ENCODE results near the gene PPM1E. TPM values are rescaled to one million over a fixed set of nuclear protein-coding genes. Genes with fewer than 3 reads are reported as not detected.

The PPM1E gene
- total RNA-seq, 1 donor from 2014 or later = 0.05 TPM

DNA sequence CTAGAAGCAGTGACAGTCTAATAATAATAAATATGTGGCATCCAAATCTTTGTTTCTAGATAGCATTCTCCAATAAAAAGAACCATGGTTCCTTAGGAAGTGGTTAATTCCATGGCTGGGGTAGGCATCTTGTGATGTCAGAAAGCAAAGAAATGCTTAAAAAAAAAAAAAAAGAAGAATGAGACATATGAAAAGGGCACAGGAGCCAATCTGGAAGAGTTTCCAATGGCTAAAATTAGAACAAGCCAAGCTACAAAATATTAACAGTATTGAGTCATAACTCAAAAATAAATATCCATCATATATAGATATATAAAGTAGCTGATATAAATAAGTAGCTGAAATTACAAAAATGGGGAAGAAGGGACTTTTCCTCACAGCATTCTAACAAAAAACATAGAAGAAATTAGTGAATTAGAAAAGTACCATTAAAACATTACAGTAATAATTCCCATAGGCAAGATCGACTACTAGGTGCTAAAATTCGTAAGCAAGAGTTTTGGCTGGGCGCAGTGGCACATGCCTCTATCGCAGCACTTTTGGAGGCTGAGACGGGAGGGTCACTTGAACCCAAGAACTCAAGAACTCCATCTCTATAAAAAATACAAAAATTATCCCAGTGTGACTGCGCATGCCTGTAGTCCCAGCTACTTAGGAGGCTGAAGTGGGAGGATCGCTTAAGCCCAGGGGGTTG is 239.7 kb downstream of the PPM1E start:
- intact Hi-C loops (cut with micrococcal nuclease) = no loop called here

DNA sequence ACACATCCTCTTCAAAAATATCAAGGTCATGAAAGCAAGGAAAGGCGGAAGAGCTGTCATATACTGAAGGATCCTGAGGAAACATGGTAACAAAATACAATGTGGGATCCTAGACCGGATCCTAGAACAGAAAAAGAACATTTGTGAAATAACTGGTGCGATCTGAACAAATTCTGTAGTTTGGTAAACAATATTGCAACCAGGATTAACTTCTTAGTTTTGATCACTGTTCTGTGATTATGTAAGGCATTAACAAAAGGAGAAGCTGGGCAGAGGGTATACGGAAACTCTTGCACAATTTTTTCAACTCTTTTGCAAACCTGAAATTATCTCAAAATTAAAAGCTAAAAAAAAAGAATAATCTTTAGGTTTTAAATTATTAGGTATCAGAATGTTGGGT is 241.3 kb downstream of the PPM1E start:
- intact Hi-C loops (cut with micrococcal nuclease) = no loop called here

DNA sequence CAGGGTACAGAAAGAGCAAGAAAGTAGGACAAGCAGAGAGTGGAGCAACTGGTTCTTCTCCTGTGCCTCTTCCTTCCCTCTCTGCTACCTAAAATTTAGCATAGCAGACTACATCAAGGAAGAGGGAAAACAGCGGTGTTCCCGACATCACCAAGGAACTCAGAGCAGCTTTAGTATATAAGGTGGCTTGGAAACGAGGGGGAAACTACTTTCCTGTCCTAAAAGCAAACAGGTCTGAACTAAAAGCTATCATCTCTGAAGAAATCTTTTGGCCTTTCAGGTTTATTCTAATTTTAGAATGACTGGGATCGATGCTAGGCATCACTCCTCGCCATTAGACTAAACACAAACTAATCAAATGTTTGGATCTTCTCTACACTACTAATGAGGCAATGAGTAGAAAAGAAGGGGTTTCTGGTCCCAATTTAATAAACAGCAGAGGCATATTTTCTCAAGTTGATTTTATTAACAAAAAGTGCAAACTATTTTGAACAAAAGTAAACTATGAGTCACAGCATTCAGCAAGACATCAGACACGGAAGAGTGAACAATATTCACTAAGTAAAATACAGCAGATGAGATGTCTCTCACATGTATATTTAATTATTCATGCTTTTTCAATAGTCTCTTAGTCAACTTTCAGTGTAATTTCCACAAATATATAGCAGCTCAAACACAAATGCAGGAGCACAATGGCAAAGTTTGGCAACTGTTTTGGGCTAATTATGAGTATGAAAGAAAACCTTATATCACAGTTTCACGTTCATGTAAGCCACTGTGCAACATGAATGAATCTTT is 242.3 kb downstream of the PPM1E start:
- intact Hi-C loops (cut with micrococcal nuclease) = no loop called here

DNA sequence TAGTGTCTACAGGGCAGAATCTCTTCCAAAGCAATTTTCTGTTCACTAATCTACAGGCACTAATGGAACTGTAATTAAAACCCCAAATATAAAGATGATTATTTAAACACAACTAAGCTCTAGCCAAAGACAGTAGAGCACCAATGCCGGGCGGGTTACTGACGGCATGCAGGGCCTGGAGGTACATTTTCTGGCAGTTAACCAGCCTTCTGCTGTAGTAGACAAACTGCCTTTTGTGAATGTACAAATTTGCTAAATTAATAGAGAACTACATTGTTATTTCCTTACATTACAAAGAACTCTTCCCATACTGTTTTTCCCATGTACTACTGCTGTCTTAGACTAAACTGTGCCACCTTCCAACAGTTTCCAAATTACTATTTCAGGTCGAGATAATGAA is 243.2 kb downstream of the PPM1E start:
- intact Hi-C loops (cut with micrococcal nuclease) = no loop called here

DNA sequence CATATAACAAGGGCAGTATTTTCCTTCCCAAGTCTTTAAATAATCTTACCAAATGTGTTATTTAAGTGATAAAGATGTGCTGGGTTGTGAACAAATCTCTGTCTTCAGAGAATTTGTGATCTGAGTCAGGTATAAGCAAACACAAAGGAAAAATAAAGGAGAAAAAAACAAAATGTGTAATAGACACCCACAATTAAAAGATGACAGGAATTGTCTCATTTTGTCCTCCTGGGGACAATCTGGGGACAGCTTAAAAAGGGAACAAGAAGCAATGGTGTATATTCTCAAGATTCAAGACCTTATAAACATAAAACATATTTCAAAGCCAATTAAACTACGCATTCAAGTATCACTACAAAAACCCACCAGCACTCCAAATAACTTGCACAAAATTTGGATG is 243.8 kb downstream of the PPM1E start:
- intact Hi-C loops (cut with micrococcal nuclease) = no loop called here

DNA sequence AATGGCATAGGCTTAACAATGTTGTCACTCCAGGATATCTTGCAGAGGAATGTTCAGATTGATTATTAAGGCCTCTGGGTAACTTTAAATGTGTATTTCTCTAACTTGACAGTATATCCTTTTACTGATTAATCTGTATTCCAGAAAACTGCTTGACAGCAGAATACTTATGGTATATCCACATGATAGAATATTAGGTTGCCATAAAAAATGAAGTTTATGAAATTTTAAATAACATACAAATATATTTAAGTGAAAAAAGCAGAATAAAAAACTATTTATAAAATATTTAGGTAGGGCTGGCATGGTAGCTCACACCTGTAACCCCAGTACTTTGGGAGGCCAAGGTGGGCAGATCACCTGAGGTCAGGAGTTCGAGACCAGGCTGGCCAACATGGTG is 244.4 kb downstream of the PPM1E start:
- intact Hi-C loops (cut with micrococcal nuclease) = loop anchor here (5.0 kb wide), 2 partner anchors 107 to 468 kb away; partner anchors contain the start of gene TRIM37

DNA sequence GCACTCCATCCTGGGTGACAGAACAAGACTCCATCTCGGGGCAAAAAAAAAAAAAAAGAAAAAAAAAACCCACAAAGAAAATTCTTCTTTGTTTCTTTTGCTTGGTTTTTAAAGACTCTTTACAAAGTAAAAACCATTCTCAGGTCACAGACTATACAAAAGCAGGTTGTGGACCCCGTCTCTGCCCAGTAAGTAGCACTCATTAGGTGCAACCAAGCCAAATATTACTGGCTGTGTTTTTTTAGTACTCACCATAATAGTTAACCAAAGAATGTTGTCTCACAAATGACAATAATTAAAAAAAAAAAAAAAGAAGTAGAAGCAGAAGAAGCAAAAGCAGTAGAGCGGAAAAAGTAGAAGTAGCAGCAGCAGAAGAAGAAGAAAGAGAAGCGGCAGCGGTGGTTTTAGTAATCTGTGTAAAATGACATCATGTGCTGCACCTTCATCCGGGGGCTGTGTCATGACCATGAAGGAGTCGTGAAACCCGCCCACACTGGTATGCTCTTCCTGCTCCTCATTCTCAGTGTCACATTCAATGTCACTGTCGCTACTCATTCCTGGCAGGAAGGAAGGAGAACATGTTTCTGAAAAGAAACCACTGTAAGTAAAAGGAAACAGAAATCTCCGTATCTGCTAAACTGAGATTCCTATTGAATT is 245.6 kb downstream of the PPM1E start:
- intact Hi-C loops (cut with micrococcal nuclease) = loop anchor here (1.0 to 5.0 kb wide), 3 partner anchors 106 to 483 kb away; partner anchors contain the start of gene TRIM37

DNA sequence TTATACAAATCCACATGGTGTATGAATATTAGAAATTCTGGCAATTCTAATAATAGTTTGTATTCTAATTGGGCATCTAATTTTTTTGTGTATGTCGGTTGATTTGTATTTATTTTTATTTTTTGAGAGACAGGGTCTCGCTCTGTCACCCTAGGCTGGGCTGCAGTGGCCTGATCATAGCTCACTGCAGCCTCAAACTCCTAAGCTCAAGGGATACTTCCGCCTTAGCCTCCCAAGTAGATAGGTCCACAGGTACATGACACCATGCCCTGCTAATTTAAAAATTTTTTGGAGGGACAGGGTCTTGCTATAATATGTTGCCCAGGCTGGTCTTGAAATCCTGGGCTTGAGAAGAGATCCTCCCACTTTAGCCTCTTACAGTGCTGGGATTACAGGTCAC is 246.5 kb downstream of the PPM1E start:
- intact Hi-C loops (cut with micrococcal nuclease) = loop anchor here (5.0 kb wide), 2 partner anchors 105 to 470 kb away; partner anchors contain the start of gene TRIM37

DNA sequence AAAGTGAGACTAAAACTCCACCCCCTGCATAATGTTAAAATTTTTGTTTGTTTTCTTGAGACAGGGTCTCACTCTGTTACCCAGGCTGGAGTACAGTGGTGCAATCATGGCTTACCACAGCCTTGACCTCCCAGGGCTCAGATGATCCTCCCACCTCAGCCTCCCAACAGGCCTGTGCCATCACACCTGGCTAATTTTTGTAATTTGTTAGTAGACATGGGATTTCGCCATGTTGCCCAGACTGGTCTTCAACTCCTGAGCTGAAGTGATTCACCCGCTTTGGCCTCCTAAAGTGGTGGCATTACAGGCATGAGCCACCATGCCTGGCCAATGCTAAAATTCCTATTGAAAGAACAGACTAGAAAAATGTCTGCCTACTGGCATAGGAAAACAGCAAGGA is 247.2 kb downstream of the PPM1E start:
- intact Hi-C loops (cut with micrococcal nuclease) = loop anchor here (5.0 kb wide), 2 partner anchors 104 to 471 kb away; partner anchors contain the start of gene TRIM37

DNA sequence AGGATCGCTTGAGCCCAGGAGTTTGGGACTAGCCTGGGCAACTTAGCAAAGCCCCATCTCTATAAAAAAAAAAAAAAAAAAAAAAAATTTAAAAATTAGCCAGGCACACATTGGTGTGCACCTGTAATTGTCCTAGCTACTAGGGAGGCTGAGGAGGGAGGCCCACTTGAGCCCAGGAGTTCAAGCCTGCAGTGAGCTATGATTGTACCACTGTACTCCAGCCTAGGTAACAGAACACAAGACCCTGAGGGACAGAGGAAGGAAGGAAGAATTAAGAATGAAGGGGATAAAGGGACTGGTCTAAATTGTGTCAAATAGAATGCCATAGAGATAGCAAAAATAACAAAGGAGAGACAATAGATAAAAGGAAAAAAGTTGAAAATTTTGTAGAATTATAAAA is 248.2 kb downstream of the PPM1E start:
- intact Hi-C loops (cut with micrococcal nuclease) = loop anchor here (2.0 to 5.0 kb wide), 3 partner anchors 103 to 472 kb away; partner anchors contain the start of gene TRIM37

DNA sequence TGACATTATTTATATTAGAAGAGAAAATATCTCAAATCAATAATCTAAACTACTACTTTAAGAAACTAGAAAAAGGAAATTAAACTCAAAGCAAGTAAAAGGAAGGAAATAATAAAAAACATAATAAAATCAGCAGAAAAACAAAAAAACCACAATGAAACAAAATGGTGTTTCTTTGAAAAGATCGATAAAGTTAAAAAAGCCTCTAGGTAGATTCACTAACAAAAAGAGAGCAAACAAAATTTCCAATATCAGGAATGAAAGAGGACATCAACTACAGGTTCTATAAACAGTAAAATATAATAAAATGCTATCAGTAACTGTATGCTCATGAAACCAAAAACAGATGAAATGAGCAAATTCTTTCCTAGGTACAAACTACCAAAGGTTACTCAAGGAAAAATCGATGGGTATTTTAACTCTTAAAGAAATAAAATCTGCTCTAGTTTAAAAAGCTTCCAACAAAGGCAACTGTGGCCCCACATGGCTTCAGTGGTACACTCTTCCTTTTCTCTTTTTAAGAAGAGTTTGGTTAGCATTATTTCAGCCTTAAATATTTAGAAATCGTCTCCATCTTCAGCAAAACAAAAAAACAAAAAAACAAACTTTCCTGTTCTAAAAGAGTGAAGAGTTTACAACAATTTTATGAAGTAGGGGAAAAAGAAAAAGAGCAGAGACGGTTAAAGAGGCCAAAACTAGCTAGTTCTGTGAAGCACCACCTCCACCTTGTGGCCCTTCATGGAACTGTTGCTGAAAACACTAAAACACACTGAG is 248.9 kb downstream of the PPM1E start:
- intact Hi-C loops (cut with micrococcal nuclease) = loop anchor here (1.0 to 5.0 kb wide), 6 partner anchors 103 to 486 kb away; partner anchors contain the start of gene TRIM37

DNA sequence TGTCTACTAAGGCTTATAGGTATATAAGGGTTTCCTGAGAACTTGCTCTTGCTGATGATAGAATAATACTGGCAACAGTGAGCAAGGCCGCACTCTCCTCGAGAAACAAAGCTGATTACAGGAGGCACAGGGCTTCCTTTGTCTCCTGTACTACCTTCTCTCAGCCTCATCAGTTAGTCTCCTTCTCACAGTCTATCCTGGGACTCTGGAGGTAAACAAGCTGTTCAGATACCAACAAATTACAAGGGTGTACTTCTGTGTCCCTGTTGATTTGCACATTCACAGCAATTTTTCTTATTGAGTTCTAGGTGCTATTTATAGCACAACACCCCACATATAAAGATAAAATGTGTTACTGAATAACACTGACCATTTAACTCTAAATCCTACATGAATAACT is 252.3 kb downstream of the PPM1E start:
- intact Hi-C loops (cut with micrococcal nuclease) = no loop called here

DNA sequence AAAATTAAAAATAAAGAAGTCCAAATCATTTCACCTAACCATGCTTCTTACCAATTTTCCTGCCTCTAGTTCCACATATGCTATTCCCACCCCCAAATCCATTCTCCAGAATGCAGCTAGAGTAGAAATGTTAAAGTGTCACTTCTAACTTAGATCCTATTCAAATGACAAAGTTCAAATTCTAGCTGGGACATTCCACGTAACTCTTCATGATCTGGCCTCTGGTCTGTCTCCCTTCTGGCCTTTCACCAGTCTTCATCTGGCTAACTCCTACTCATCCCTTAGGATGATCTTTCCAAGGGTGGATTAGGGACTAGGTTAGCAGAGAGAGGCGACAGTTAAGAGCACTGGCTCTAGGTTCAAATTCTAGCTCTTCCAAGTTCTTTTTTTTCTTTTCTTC is 253.1 kb downstream of the PPM1E start:
- intact Hi-C loops (cut with micrococcal nuclease) = no loop called here

DNA sequence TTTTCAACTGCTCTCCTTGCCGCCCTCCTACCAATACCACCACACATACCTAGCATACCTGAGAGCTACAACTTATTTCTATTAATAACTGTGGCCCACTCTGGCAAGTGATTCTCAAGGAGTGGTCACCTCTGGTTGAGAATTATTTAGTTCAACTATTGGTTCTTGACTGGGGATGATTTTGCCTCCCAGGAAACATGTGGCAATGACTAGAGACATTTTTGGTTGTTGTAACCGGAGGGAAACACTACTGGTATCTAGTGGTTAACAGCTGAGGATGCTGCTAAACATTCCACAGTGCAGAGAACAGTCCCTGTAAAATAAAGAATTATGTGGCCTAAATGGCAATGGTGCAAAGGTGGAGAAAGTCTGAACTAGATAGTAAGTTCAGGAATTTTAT is 254.4 kb downstream of the PPM1E start:
- intact Hi-C loops (cut with micrococcal nuclease) = no loop called here

DNA sequence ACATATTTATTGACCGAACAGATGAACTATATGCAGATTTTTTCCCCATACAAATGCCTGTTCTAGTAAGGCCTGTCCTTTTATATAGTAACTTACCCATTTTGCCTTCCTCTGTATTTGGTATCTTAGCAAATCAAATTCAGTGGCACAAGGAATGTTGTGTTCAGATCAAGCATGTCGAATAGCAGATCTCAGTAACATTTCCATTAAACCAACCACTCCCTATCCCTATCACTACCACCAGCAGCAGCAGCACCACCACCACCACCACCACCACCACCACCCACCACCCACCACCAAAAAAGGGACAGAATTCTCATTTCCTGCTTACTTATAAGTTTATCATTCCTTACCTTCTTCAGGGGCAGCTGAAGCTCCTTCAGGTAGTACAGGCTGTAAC is 256.3 kb downstream of the PPM1E start:
- intact Hi-C loops (cut with micrococcal nuclease) = no loop called here

DNA sequence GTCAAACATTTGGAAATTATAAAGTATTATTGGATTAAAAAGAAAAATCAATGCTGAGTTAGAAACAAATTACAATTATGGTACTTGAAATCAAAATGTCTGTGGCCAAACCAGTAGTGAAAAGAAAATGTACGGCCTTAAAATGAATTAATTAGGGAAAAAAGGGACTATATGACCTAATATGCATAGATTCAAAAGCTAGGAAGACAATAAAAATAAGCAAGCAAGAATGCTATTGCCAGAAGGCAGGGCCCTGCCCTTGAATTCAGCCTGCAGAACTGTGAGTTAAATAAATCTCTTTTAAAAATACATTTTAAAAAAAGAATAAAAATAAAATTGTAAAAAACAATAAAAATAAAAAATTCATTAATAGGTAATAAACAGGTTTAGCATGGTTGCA is 262.4 kb downstream of the PPM1E start:
- intact Hi-C loops (cut with micrococcal nuclease) = no loop called here

DNA sequence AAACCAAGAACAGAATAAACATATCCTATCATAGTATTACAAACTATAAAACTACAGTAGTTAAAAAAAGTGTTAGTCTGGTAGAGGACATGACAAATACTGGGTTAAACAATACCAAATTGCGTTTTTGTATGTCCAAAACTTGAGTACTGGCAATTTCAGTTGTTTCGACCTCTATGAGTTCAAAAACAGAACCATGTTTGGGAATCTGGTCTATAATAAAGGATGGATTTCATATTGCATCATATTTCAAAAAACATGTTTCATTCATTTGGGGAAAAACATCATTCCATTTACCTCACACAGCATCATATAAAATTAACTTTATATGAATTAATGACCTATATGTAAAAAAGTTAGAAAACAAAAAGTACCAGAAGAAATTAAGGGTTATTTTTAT is 269.3 kb downstream of the PPM1E start:
- intact Hi-C loops (cut with micrococcal nuclease) = no loop called here

DNA sequence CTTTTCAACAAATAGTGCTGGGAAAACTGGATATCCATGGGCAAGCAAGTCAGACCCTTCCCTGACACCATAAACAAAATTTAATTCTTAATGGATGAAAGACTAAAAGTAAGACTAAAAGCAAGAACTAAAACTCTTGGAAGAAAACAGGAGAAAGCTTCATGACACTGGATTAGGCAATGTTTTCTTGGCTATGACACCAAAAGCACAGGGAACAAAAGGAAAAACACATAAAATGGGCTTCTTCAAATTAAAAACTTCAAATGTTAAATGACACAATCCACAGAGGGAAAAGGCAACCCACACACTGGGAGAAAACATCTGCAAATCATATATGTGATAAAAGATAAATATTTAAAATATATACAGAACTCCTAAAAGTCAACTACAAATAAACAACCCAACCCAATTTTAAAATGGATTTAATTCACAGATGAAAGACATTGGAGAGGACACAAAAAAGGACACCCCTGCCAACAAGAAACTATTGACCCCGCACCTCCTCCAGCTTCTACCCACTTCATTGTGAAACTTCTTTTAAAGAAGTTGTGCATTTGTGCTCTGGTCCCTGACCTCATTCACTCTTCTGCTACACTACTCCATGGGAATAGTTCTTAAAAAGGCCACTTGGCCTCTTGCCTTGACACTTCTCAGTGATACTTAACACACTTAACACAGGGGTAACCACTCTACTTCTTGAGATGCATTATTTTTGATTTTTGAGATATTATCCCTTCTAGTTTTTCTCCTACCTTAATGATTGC is 270.7 kb downstream of the PPM1E start:
- intact Hi-C loops (cut with micrococcal nuclease) = no loop called here

DNA sequence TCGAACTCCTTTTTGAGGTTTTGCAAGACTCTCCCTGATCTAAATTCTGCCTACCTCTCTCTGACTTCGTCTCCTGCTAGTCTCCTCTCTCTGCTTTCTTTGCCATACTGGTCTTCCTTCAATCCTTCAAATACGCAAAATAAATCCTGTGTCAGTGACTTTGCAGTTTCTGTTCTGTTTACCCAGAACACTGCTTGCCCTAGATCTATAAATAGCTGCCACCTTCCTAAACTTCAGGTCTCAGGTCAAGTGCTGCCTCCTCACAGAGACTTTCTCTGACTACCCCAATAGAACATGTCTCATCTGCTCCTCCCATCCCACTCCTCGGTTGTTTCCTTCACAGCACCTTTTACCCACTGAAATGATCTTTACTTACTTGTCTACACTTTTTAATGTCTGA is 272.1 kb downstream of the PPM1E start:
- intact Hi-C loops (cut with micrococcal nuclease) = no loop called here

DNA sequence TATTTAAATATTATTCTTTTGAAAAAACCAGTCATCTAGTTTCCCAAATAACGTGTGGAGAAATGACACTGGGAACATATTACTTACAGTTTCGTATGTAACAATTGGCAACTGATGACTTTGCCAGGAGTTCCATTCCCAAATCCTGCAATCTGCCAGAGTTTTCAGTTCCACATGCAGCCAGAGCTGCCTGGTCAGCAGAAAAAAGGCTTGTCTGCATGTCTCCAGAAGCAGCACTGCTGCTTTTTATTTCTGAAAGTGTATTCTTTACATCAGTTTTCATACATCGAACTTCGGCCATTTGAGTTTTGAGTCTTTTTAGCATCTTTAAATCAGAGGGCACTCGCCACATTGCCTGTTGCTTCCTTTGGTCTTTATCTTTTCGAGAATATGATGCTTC is 272.7 kb downstream of the PPM1E start:
- intact Hi-C loops (cut with micrococcal nuclease) = no loop called here

Measured in T-helper 2 cell treated with Interferon-gamma antibody and Interleukin-4, amounts not matched to agents 100 ng/mL and 5 ng/mL, for 36 hours (primary cell).